Activated T-helper 2 cell treated with anti-CD3 and anti-CD28 coated beads, Interferon-gamma antibody, Interleukin-2, Interleukin-4, amounts not matched to agents 10 μg/mL and 5 μg/mL and 100 μg/mL, durations not matched to agents 14 hours and 24 hours and 36 hours (primary cell): ENCODE results near the gene PGM1. TPM values are rescaled to one million over a fixed set of nuclear protein-coding genes. Genes with fewer than 3 reads are reported as not detected.
"Not testable (repeated sequence)": the region's sequence is repeated elsewhere in the genome, so short reads cannot be mapped to it uniquely, and the experiment has no call there.

Experiments used
- DNase-seq: peaks from one replicate; pipeline ENCODE4 v3.0.0; 2021; ENCODE audit warnings: low spot score
- H3K27ac Mint-ChIP-seq: one replicate; pipeline ENCODE4 v1.8.0; 2021; ENCODE audit warnings: mixed read lengths
- H3K27me3 Mint-ChIP-seq: one replicate; pipeline ENCODE4 v1.8.0; 2021; ENCODE audit warnings: low read depth, mixed read lengths
- H3K36me3 Mint-ChIP-seq: one replicate; pipeline ENCODE4 v1.8.0; 2021; ENCODE audit warnings: low read depth, mixed read lengths
- H3K4me1 Mint-ChIP-seq: one replicate; pipeline ENCODE4 v1.8.0; 2021; ENCODE audit warnings: low read depth, mixed read lengths
- H3K4me3 Mint-ChIP-seq: one replicate; pipeline ENCODE4 v1.8.0; 2021; ENCODE audit warnings: low read depth, mild to moderate bottlenecking, moderate library complexity, mixed read lengths
- H3K9me3 Mint-ChIP-seq: one replicate; pipeline ENCODE4 v1.8.0; 2021; ENCODE audit warnings: mixed read lengths
- intact Hi-C: fragments of 100-400 bp; cut with micrococcal nuclease; formaldehyde crosslinking; loops from one replicate; pipeline ENCODE4 v1.15.1; 2023
- total RNA-seq: library from RNA; stranded (reverse); gene quantifications from 2 replicates; pipeline ENCODE4 v1.2.3, GENCODE V29; 2022

The PGM1 gene
- total RNA-seq = 61.8 and 62.0 TPM in 2 replicates

GRCh38 chr1:63593303-63593885, at the start of gene PGM1:
PGM1 (plus strand) TSS chr1:63593411; CDS start chr1:63593489, 78 bp downstream.
- Mint-ChIP-seq H3K9me3 (no peaks in the 10 kb centered on the region), H3K4me1 (peaks cover 33% of the 10 kb centered on the region), H3K4me3 (peak within 1 kb of the TSS; percentile 97), H3K27me3 (no peaks in the 10 kb centered on the region), H3K36me3 (peaks cover 26% of the 10 kb centered on the region), H3K27ac (peak within 1 kb of the TSS; percentile 99)
- intact Hi-C loops = loop anchor here (10.0 kb wide), 1 partner anchor 1471 kb away; no protein-coding TSS in a partner anchor
- peak; percentile 70 for DNase-seq

DNA sequence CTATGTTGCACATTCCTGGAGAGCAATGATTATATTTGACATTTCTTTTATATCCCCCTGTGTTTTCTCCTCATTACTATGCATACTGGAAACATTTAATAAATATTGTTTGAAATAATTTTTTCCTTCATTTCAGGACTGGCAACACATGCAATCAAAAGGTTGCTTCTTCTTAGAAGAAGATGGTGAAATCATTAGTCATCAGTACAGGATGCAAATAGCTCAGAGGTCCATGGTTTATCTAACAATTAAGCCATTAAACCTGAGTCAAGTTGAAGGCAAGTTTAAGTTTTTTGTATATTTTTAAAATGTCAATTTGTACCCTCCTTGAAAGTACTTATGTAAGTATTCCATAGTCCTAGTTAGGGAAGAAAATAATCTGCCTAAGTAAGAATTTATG, 47.4 kb upstream of the PGM1 start:
- no peak for DNase-seq
- Mint-ChIP-seq H3K4me1 (peaks cover 4% of the 10 kb centered on the region), H3K36me3 (peaks cover 5% of the 10 kb centered on the region), H3K27ac (no peak overlapping the region), H3K4me3 (no peak overlapping the region), H3K9me3 (no peaks in the 10 kb centered on the region), H3K27me3 (no peaks in the 10 kb centered on the region)
- intact Hi-C loops = no loop called here

GRCh38 chr1:63547621-63548294, 45.5 kb upstream of the PGM1 start:
- H3K4me3 Mint-ChIP-seq = no peak overlapping the region
- H3K9me3 Mint-ChIP-seq = no peaks in the 10 kb centered on the region
- intact Hi-C loops = no loop called here
- no peak for DNase-seq
- peaks cover 5% of the 10 kb centered on the region for H3K36me3 Mint-ChIP-seq
- H3K27me3 Mint-ChIP-seq = no peaks in the 10 kb centered on the region
- peaks cover 4% of the 10 kb centered on the region for H3K4me1 Mint-ChIP-seq
- no peak overlapping the region for H3K27ac Mint-ChIP-seq

DNA sequence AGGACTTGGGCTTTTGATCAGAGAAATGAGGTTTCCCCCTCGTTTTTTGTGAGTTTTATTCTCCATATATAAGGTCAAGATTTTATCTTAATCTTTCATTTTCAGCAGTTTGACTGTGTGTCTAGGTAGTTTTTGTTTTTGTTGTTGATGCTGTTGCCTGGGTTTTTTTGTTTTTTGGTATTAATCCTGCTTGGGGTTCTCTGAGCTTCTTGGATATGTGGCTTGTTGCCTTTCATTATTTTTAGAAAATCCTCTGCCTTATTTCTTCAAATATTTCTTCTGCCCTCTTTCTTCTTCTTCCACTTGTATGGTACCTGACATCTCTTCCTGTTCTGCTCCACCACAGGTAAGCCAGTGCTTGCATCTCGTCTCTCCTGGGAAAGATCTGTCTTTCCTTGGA, 44.9 kb upstream of the PGM1 start:
- Mint-ChIP-seq H3K27me3 (no peaks in the 10 kb centered on the region), H3K36me3 (peaks cover 5% of the 10 kb centered on the region), H3K27ac (no peak overlapping the region), H3K4me3 (no peak overlapping the region), H3K9me3 (no peaks in the 10 kb centered on the region), H3K4me1 (peaks cover 4% of the 10 kb centered on the region)
- no peak for DNase-seq
- intact Hi-C loops = no loop called here

DNA sequence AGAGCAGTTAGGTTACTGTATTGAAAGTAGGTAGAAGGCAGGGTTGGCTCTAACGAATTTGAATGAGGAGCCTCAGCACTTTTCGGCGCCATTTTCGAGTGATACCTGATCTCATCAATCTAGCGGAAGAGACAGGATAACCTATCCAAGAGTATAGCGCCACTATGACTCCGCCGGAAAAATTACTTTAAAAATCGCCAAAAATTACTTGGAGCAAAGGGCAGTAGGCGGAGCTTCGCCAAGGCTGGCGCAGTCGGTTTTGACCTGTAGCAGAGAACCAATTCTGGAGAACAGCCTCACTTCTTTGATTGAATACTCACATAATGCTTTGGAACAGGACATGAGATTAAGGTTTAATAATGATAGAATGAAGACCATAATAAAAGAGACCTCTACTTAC, 44.3 kb upstream of the PGM1 start:
- intact Hi-C loops = no loop called here
- Mint-ChIP-seq H3K36me3 (peaks cover 5% of the 10 kb centered on the region), H3K27ac (no peak overlapping the region), H3K9me3 (no peaks in the 10 kb centered on the region), H3K4me1 (peaks cover 4% of the 10 kb centered on the region), H3K4me3 (no peak overlapping the region), H3K27me3 (no peaks in the 10 kb centered on the region)
- DNase-seq = no peak

- Mint-ChIP-seq H3K4me1 (no peaks in the 10 kb centered on the region), H3K27ac (no peak overlapping the region), H3K36me3 (no peaks in the 10 kb centered on the region), H3K4me3 (no peak overlapping the region), H3K9me3 (no peaks in the 10 kb centered on the region), H3K27me3 (no peaks in the 10 kb centered on the region)
- DNase-seq = no peak
- intact Hi-C loops = no loop called here
These were observed 37.7 kb upstream of the PGM1 start for GRCh38 chr1:63555480-63555879.

GRCh38 chr1:63557365-63557987, 35.7 kb upstream of the PGM1 start:
- H3K9me3 Mint-ChIP-seq = no peaks in the 10 kb centered on the region

DNA sequence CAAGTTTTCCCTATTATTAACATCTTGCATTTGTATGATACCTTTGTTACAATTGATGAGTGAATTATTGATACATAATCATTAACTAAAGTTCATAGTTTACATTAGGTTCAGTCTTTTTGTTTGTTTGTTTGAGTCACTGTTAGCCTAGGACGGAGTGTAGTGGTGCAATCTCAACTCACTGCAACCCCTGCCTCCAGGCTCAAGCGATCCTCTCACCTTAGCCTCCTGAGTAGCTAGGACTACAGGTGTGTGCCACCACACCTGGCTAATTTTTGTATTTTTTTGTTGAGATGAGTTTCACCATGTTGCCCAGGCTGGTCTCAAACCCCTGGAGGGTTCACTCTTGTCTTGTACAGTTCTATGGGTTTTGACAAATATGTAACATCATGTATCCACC, 33.9 kb upstream of the PGM1 start:
- H3K4me3 Mint-ChIP-seq = no peak overlapping the region
- H3K27me3 Mint-ChIP-seq = no peaks in the 10 kb centered on the region
- no peaks in the 10 kb centered on the region for H3K4me1 Mint-ChIP-seq
- no peak for DNase-seq
- intact Hi-C loops = no loop called here
- H3K36me3 Mint-ChIP-seq = peaks cover 2% of the 10 kb centered on the region
- no peak overlapping the region for H3K27ac Mint-ChIP-seq
- no peaks in the 10 kb centered on the region for H3K9me3 Mint-ChIP-seq

More at GRCh38 chr1:63557365-63557987, 35.7 kb upstream of the PGM1 start:
- no peak overlapping the region for H3K4me3 Mint-ChIP-seq
- H3K36me3 Mint-ChIP-seq = no peaks in the 10 kb centered on the region
- no peak overlapping the region for H3K27ac Mint-ChIP-seq
- no peaks in the 10 kb centered on the region for H3K27me3 Mint-ChIP-seq
- H3K4me1 Mint-ChIP-seq = no peaks in the 10 kb centered on the region
- DNase-seq = no peak
- intact Hi-C loops = no loop called here

DNA sequence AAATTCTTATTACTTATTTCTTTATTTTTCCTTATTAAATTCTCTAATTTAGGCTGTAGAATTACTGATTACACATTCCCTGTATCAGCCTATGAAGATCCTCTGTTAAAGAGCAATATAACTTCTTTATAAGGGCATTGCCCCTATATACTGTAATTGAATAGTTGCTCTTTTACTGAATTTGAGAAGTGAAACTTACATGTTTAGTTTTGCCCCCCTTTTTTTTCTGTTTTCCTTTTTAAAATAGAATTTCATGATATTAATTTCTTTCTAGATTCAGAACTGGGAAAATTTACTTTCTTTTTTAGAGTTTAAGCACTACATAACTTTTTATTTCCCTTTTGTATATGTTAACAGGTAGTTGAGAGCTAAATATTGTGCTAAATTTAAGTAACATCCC, 29.5 kb upstream of the PGM1 start:
- Mint-ChIP-seq H3K4me3 (no peak overlapping the region), H3K9me3 (no peaks in the 10 kb centered on the region), H3K27ac (no peak overlapping the region), H3K36me3 (peaks cover 17% of the 10 kb centered on the region), H3K27me3 (no peaks in the 10 kb centered on the region), H3K4me1 (no peaks in the 10 kb centered on the region)
- no peak for DNase-seq
- intact Hi-C loops = no loop called here

- no peak overlapping the region for H3K27ac Mint-ChIP-seq
- no peaks in the 10 kb centered on the region for H3K9me3 Mint-ChIP-seq
- no peak overlapping the region for H3K4me3 Mint-ChIP-seq
These were observed 24.1 kb upstream of the PGM1 start for GRCh38 chr1:63569068-63569467.

GRCh38 chr1:63569640-63570316, 23.4 kb upstream of the PGM1 start:
- no peak for DNase-seq
- no peak overlapping the region for H3K4me3 Mint-ChIP-seq
- intact Hi-C loops = no loop called here
- H3K9me3 Mint-ChIP-seq = no peaks in the 10 kb centered on the region
- no peak overlapping the region for H3K27ac Mint-ChIP-seq
- peaks cover 11% of the 10 kb centered on the region for H3K36me3 Mint-ChIP-seq
- H3K27me3 Mint-ChIP-seq = no peaks in the 10 kb centered on the region
- H3K4me1 Mint-ChIP-seq = no peaks in the 10 kb centered on the region

More at GRCh38 chr1:63569068-63569467, 24.1 kb upstream of the PGM1 start:
- Mint-ChIP-seq H3K4me1 (no peaks in the 10 kb centered on the region), H3K36me3 (peaks cover 17% of the 10 kb centered on the region), H3K27me3 (no peaks in the 10 kb centered on the region)
- intact Hi-C loops = no loop called here
- DNase-seq = no peak

GRCh38 chr1:63572686-63573085, 20.5 kb upstream of the PGM1 start:
- H3K27me3 Mint-ChIP-seq, H3K9me3 Mint-ChIP-seq: not testable (repeated sequence)

More at GRCh38 chr1:63572686-63573085, 20.5 kb upstream of the PGM1 start:
- H3K27ac Mint-ChIP-seq, H3K4me3 Mint-ChIP-seq, DNase-seq, H3K36me3 Mint-ChIP-seq, H3K4me1 Mint-ChIP-seq, intact Hi-C loops: not testable (repeated sequence)
